NCI-H1048 (cell line): ENCODE data around the gene TRABD2B.

Experiments used
- DNase-seq: peaks from one replicate; lab custom pipeline; 2025; lab: John Stamatoyannopoulos, UW

The TRABD2B gene

DNA sequence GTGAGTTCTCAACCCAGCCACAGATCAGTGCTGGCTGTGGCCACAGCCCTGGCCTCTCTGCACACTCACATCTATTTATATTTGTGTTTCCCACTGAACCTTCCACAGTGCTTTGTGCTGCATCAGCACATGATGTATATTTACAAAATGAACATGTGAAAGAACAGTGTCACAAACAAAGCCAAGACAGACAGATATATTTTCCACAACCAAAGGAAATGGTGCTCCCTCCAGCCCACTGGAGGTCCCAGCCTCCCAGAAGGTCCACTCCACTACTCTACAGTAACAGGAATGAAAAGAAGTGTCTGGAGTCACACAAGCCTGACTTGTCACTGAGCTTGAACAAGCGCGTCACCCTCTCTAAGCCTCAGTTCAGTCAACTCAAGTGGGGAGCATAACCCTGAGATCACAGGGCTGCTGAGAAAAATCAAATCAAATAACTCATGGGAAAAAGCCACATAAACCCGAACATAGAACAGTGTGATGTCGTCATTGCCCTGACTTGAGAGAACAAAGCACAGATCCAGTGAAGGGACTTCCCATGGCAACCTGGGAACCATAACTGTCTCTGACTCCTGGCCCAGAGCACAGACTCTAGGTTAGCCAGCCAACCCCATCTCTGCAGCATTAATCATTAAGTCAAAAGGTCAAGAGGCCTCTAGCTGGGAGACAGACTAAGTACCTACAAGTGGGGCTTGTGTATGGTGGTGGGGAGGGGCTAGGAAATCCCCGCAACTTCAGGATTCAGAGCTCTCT, 121.2 kb downstream of the TRABD2B start:
- DNase-seq = no peak

- DNase-seq = no peak
Measured at GRCh38 chr1:47875036-47875435, 122.1 kb downstream of the TRABD2B start.

DNA sequence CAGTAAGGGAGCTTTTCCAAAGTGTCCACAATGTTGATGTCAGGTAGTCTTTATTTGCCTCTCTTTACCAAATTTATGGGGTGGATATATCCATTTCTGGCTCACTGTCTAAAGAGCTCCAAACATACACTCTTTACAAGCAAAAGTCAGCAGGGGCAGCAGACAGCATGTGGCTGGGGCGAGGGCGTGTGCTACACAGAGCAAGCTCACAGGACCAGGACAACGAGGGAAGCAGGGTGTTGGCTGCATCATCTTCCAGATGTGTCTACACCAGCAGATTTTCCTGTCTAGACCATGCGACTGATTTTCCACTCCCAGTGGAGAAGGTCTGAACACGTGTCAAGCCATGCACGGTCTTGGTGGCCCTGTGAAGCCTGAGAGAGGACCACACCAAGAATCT, 123.8 kb downstream of the TRABD2B start:
- DNase-seq = no peak

- DNase-seq = no peak
Measured at GRCh38 chr1:47872886-47873285, 124.3 kb downstream of the TRABD2B start.

GRCh38 chr1:47871799-47872353, 125.3 kb downstream of the TRABD2B start:
- no peak for DNase-seq

- no peak for DNase-seq
Measured at GRCh38 chr1:47870946-47871676, 126.1 kb downstream of the TRABD2B start.

- no peak for DNase-seq
Measured at GRCh38 chr1:47870480-47870879, 126.7 kb downstream of the TRABD2B start.

GRCh38 chr1:47868348-47868676, 128.9 kb downstream of the TRABD2B start:
- DNase-seq = no peak

DNA sequence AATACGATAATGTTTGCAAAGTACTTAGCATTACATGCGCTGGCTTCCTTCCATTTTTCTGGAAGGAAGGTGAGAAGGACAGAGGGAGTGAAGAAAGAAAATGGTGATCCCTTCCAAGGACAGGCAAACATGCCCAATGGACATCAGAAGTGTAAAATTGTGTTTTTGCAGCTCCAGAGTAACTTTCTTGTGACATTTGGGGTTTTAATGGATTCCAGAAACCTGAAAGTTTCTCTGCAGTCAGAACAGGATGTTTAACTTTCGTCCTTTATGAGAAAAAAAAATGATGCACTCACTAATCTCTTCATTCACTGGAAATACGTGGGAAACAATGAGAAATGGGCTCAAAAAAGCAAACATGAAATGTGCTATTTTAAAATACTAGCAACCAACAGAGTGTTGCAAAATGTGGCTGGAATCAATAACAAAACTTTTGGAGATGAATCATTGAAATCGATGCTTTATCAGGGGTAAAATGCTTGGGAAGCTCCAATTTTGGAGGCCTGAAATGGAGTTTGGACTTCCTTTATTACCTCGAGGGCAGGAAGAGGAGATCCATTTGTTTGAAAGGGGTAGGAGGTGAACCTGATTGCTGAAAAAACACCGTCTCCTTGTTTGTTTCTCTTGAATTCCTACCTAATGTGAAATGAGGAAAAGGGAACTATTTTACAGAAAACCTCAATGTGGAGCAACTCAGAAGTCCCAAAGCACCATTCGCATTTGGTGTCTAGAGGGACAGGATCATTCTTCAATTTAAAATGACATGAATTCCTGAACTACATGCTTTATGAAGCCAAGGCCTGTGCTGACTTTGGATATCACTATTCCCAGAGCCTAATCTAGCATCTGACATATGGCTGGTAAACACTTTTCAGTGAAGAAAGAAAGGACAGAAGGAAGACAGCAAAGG, 129.5 kb downstream of the TRABD2B start:
- no peak for DNase-seq

DNA sequence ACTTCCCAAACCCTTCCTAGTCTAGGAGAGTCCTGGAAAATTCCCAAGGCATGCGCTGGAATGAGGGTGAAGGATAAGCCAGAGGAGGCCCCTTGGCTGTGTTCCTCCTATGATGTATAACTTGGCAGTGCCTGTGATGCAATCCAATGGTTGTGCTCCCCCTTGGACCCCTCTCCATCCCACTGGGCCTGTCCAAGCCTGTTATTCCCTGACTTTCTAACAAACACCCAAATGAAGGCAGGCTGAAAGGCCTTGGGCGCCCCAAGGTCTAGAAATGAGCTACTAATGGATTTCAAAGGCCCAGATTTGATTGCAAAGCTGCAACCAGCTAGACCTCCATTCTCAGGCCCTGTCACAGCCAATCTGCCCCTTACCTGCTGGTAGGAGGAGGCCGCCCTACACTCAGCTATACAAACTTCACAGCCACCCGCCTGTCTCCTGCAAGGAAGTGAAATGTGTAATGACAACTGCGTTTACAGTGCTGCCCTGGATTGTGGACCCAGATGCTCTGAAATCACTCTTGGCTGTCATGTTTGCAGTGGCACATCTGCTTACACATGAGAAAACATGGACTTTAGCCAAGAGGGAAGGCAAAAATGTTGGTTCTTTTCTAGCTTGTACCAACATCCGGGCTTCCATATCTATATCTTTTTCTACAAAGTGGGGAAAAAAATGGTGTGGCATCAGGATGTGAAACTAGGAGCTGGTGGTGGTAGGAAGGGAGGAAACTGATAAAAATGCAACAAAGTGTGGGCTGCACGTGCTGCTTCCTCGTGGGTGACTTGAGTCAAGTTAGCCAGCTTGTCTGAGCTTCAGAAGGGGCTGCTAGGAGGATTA, 130.4 kb downstream of the TRABD2B start:
- no peak for DNase-seq

DNA sequence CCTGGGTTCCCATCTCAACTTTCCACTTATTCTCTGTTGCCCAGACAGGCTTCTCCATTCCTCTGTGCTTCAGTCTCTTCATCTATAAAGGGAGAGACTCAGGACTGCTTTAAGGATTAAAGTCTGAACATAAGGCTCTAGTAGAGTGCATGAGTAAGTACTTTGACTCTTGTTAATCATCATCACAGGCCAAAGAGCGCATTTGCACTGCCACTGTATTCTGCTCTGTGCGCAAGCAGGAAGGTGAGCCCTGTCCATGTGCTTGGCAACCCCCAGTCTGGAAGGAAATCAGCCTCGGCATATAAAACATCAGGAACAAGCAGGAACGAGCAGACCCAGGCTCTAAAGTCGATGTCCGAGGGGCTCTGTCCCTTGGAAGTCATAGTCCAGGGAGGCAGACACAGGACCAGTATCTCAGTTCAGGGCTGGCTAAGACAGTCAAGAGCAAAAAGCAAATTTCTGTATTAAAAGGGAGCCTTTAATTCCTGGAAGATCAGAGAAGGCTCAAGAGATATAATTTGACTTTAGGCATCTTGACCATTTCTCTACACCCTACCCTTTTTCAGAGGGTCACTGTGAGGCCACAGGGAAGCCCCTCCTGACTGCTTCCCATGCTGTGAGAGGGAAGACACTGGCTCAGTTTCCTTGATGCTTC, 131.2 kb downstream of the TRABD2B start:
- DNase-seq = no peak

GRCh38 chr1:47859092-47859743, 138.0 kb downstream of the TRABD2B start:
- no peak for DNase-seq

- DNase-seq = no peak
Measured at GRCh38 chr1:47856996-47857395, 140.2 kb downstream of the TRABD2B start.

- no peak for DNase-seq
Measured at GRCh38 chr1:47855230-47855629, 142.0 kb downstream of the TRABD2B start.

DNA sequence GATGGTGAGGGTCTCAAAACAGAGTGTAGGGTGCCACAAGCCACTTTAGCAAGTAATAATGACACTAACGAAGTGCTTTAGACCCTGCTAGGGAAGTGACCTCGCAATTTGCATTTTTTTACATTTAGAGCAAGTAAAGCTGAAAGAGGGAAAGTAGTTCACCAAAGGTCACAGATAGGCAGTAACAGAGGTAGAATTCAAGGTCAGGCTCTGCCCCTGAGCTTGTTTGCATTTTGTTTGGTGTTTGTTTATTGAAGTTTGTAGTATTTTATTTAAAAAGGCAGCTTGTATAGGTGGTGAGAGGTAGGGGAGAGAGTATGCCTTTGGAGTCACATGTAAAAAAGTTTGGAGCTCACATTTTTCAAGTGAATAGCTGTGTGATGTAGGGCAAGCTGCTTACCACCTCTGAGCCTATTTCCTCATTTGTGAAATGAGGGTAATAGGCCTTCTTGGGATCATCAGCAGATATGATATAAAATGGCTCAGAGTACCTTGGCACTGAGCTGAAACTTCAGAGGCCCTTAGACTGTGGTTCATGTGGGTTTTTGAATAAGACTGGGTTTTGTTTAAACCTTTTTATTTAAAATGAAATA, 142.5 kb downstream of the TRABD2B start:
- DNase-seq = no peak

- DNase-seq = no peak
Measured at GRCh38 chr1:47853852-47854251, 143.3 kb downstream of the TRABD2B start.

DNA sequence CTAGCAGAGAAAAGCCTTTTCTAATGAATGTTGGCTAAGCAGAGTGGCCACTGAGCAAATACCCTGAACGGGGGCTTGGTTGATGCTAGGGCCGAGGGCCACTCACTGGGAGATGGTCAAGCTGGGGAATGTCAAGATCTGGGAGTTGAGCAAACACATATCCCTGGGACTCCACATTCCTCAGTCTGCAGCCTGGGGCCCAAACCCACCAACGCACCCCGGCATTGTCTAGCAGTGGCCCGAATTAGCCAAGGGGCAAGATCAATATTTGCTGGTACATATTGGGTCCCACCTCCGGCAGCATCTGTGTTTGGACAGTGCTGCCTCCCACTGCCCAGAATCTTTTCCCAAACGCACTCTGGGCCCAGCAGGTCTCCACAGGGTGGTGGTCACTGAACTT, 144.1 kb downstream of the TRABD2B start:
- no peak for DNase-seq

DNA sequence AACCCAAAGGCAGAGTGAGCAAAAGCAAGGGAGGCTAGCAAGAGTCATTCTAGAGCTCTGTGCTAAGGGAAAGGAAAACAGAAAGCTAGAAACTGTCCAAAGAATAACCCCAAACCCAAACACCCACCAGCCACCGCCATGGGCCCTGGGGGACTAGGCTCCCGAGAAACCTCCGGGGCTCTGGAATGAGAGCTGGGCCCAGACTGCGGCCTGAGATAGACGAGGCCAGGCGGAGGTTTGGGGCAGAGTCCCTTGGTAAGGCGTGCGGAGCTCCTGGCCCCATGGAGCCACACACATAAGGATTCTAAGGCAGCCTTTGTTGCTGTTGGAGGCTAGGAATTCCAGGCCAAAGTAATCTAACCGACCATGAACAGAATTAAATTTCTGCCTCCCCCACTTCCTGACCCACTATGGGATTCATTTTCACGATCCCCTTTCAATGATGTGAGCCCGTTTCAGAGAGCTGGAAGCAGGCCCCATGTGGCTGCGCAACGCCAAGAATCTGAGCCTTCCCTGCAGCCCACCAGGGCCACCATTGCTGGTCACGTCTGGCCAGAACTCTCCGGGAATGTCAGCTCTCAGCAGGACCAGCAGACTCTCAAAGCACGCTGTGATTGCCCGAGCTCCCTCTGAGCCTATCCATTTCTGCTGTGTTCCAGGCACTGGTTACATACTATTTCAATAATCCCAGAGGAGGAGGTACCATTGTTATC, 145.0 kb downstream of the TRABD2B start:
- DNase-seq = no peak

DNA sequence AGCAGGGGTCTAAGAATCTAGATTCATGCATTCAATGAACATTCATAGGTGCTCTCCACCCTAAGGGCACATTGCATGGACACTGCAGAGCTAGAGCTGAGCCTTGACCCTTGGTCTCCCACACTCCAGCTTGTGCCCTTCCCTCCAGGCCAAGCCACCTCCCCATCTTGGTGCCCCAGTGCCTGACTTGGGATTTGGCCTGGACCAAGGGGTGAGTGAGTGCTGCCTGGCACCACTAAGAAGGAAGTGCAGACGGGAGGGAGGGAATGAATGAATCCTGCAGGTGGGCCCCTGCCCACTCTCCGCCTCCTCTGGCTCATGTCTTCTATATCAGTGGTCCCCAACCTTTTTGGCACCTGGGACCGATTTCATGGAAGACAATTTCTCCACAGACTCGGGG, 146.7 kb downstream of the TRABD2B start:
- DNase-seq = no peak
